Upper lobe of left lung (tissue), 6 donors: ENCODE results near the gene PHPT1. TPM values are rescaled to one million over a fixed set of nuclear protein-coding genes. Genes with fewer than 3 reads are reported as not detected.
"Not testable (repeated sequence)": the region's sequence is repeated elsewhere in the genome, so short reads cannot be mapped to it uniquely, and the experiment has no call there.

ENCODE experiments used
- ATAC-seq, 2 donors: fragments of 200-7000 bp; cut with Tn5 transposase; one replicate each; pipeline ENCODE4 v1.9.1; 2022; ENCODE audit warnings: mild to moderate bottlenecking in 2 of 2, moderate library complexity in 2 of 2; ENCODE audit not compliant: low FRiP score in 2 of 2
- DNase-seq, 2 donors: peaks; one replicate each; pipeline ENCODE4 v3.0.0-alpha.2; 2019 to 2020
- H3K27ac ChIP-seq, 4 donors: fragments of 200-600 bp; sonication (generic); one replicate each; pipeline ENCODE4 v1.5.1; 2016 to 2019
- H3K27me3 ChIP-seq, 4 donors: fragments of 200-600 bp; sonication (generic); one replicate each; pipeline ENCODE4 v1.5.1; 2017 to 2019
- H3K36me3 ChIP-seq, 4 donors: fragments of 200-600 bp; sonication (generic); one replicate each; pipeline ENCODE4 v1.5.1; 2016 to 2019
- H3K4me1 ChIP-seq, 4 donors: fragments of 200-600 bp; sonication (generic); one replicate each; pipeline ENCODE4 v1.5.1; 2018 to 2019
- H3K4me3 ChIP-seq, 4 donors: fragments of 200-600 bp; sonication (generic); one replicate each; pipeline ENCODE4 v1.5.1; 2017 to 2019; ENCODE audit warnings: mild to moderate bottlenecking in 2 of 4, moderate library complexity in 1 of 4
- H3K9me3 ChIP-seq, 4 donors: fragments of 200-600 bp; sonication (generic); one replicate each; pipeline ENCODE4 v1.5.1; 2018 to 2019
- POLR2A ChIP-seq, 4 donors: fragments of 450-650 bp; IDR thresholded peaks; one replicate each; pipeline ENCODE4 v1.5.1; 2016 to 2017; ENCODE audit warnings: antibody characterized with exemption in 4 of 4, mild to moderate bottlenecking in 2 of 4
- POLR2AphosphoS5 ChIP-seq, 2 donors: sonication (generic); formaldehyde crosslinking; IDR thresholded peaks; one replicate each; pipeline ENCODE4 v1.5.1; 2017; ENCODE audit warnings: antibody characterized with exemption in 2 of 2
- WGBS, 2 donors: methylation state at CpG; one replicate each; pipeline ENCODE4 v1.1.5; 2017 to 2018; 5-methylcytosine and 5-hydroxymethylcytosine counted together
- total RNA-seq, 6 donors: library from RNA; depleted of rRNA in 4 of 6; stranded (reverse); fragments of >200 nt in 4 of 6; gene quantifications; one replicate each; pipeline versions ENCODE4 v1.1.0 to v1.2.1, GENCODE V29; 2016 to 2021
- TF ChIP-seq, protein P1 (sequence below), 6 experiments: fragments of 450-650 bp in 4 of 6; fragments of 200-600 bp in 2 of 6; sonication (generic) in 2 of 6; IDR thresholded peaks; one replicate each; pipeline ENCODE4 v1.5.1; 2016 to 2019; ENCODE audit warnings: antibody characterized with exemption in 6 of 6
- donor health status: DM: no; HTN: no; CAD: no; lungs with moderate emphysema.
- donor health status: DM: no; HTN: yes; CAD: no; lungs with severe emphysema.

PHPT1 gene
- total RNA-seq, 6 donors from 2014 or later, result 51.3 to 135 (median 64.1) TPM

DNA sequence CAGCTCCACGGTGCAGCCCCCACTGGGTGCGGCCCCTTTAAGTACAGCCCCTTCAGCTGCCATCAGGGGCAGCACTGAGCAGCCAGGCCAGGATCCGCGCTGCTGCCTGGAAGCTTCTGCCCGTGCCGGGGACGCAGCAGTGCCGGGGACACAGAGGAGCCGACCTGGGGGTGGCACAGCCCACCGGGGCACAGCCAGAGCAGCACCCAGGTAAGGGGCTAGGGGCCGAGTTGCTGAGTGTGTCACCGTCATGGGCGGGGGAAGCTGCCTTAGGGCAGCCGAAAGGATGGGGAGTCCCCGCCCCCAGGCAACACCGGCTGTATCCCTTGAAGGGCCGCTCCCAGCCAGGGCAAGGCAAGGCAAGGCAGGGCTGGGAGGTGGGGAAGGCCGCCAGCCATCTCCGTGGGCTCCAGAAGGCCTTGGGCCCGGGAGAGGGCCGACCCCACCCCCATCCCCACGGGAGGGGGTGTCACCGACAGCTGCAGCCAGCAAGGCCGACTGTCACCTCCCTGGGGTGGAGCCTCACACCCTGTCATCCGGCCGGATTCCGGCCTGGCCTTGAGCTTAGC, 6.7 kb upstream of the PHPT1 start, which contains the start of gene AJM1:
Gene AJM1 (plus strand): TSS at position 99 of the 569 bp plus-strand sequence. CDS start 1,937 bp downstream, outside the sequence.
- H3K4me1 ChIP-seq, result peaks cover 43 to 62% (median 51%) of the 10 kb centered on the region in 4 donors
- 0 to 1% methylated on average over 8 to 20 of the region's 27 CpGs for WGBS, 2 donors

DNA sequence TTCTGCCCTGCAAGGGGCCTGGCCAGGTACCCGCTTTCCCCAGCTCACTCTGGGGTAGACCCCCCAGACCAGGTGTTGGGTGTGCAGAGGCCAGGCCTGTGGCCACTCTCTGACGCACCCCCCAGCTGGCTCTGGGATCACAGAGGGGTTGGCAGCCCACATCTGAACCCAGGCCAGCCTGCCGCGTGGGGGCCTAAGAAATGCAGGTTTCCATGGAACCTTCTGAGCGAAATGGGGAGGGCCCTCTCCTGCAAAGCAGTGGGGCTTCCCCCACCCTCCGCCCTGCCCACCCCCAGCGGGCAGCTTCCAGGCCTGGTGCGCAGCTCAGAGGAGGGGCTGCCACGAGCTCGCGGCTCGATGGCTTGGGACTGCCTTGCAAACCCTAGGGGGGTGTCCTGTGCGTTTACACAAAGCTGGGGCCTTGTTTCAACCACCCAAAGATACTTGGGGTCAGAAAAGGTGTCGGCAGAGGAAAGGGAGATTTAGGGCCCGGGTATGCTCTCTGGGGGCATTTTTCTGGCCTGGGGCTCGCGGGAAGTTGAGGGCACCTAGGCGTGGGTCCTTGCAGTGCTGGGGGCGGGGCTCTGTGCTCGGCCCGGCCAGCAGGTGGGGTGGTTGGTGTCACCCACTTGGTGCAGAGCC, 5.9 kb upstream of the PHPT1 start:
- Histone ChIP-seq H3K27me3 (peaks cover 0 to 39% (median 38%) of the 10 kb centered on the region in 4 donors), H3K4me3 (peak overlapping the region in 3 of 4 donors; percentile 39 to 55 (median 46))
- WGBS, 2 donors, result 7% methylated on average over 5 of the region's 21 CpGs; no CpG with 5 or more reads in 1 of the 2 donors

More for the DNA sequence above, 6.7 kb upstream of the PHPT1 start, which contains the start of gene AJM1:
- DNase-seq (peak; percentile 71 to 91), ATAC-seq (peak; percentile 86 to 88)
- H3K4me3 ChIP-seq, result peak within 1 kb of the TSS; percentile 39 to 55 (median 43)
- H3K27ac ChIP-seq, result peak within 1 kb of the TSS in 2 of 4 donors; percentile 4 to 20
- peaks cover 0 to 39% (median 33%) of the 10 kb centered on the region in 4 donors for H3K27me3 ChIP-seq
- peaks cover 0 to 39% (median 27%) of the 10 kb centered on the region in 4 donors for H3K36me3 ChIP-seq
- not testable (repeated sequence) for H3K9me3 ChIP-seq
- peak in 1 of 2 donors; percentile 25 for TF ChIP-seq POLR2AphosphoS5 (IDR thresholded peaks at IDR 0.05)
- TF ChIP-seq, protein P1, sequence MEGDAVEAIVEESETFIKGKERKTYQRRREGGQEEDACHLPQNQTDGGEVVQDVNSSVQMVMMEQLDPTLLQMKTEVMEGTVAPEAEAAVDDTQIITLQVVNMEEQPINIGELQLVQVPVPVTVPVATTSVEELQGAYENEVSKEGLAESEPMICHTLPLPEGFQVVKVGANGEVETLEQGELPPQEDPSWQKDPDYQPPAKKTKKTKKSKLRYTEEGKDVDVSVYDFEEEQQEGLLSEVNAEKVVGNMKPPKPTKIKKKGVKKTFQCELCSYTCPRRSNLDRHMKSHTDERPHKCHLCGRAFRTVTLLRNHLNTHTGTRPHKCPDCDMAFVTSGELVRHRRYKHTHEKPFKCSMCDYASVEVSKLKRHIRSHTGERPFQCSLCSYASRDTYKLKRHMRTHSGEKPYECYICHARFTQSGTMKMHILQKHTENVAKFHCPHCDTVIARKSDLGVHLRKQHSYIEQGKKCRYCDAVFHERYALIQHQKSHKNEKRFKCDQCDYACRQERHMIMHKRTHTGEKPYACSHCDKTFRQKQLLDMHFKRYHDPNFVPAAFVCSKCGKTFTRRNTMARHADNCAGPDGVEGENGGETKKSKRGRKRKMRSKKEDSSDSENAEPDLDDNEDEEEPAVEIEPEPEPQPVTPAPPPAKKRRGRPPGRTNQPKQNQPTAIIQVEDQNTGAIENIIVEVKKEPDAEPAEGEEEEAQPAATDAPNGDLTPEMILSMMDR (IDR thresholded peaks at IDR 0.05), result peak; percentile 84 to 91 (median 87)

DNA sequence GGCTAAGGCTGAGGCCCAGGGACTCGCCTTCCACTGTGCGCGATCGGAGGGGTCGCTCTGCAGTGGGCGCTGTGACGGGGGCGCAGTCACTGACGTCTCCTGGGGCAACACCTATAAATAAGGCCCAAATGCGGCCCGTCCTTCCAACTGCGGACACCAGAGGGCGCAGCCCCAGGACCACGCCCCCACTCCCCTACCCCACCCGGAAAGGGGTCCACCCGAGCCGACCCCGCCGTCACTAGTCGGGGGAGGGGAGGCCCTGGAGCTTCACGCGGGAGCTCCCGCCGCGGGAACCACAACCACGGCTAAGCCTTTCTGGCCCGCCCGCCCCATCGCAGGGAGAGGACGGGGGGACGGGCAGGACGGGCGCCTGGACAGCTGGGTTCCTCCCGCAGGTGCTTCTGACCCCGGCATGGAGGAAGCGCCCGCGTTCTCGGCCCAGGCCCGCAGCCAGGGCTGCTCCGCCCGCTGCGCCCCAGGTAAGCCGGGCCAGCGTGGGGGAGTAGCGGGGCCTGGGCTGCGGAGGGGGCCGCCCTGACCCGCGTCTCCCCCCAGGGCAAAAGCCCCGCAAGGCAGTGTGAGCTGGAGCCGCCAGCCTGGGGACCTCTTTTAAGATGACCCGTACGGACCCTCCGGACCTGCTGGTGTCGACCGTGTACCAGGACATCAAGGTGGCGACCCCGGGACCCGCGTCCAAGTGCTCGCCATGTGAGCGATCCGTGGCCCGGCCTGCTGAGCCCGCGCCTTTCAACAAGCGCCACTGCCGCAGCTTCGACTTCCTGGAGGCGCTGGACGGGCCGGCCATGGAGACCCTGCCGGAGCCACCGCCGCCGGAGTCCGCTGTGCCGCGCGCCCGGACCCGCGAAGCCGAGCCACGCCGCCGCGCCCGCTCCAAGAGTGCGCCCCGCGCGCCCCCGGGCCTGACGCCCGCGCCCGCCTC, 5.1 kb upstream of the PHPT1 start:
- Histone ChIP-seq H3K27me3 (peaks cover 0 to 39% (median 38%) of the 10 kb centered on the region in 4 donors), H3K36me3 (peaks cover 0 to 24% (median 17%) of the 10 kb centered on the region in 4 donors), H3K4me3 (peak overlapping the region in 1 of 4 donors; percentile 14), H3K4me1 (peaks cover 52 to 74% (median 61%) of the 10 kb centered on the region in 4 donors), H3K27ac (peak overlapping the region in 1 of 4 donors; percentile 20)
- not testable (repeated sequence) for H3K9me3 ChIP-seq, ATAC-seq
- TF ChIP-seq, protein P1 (IDR thresholded peaks at IDR 0.05), result peak; percentile 68 to 81 (median 74)
- WGBS, 2 donors, result 0 to 10% methylated on average over 9 to 64 of the region's 99 CpGs
- DNase-seq, result peak; percentile 48 to 89

More for the DNA sequence above, 5.9 kb upstream of the PHPT1 start:
- H3K36me3 ChIP-seq, result peaks cover 0 to 32% (median 23%) of the 10 kb centered on the region in 4 donors
- H3K4me1 ChIP-seq, result peaks cover 51 to 70% (median 58%) of the 10 kb centered on the region in 4 donors
- not testable (repeated sequence) for H3K9me3 ChIP-seq, ATAC-seq
- peak overlapping the region in 1 of 4 donors; percentile 20 for H3K27ac ChIP-seq
- DNase-seq, result peak in 1 of 2 donors; percentile 73

DNA sequence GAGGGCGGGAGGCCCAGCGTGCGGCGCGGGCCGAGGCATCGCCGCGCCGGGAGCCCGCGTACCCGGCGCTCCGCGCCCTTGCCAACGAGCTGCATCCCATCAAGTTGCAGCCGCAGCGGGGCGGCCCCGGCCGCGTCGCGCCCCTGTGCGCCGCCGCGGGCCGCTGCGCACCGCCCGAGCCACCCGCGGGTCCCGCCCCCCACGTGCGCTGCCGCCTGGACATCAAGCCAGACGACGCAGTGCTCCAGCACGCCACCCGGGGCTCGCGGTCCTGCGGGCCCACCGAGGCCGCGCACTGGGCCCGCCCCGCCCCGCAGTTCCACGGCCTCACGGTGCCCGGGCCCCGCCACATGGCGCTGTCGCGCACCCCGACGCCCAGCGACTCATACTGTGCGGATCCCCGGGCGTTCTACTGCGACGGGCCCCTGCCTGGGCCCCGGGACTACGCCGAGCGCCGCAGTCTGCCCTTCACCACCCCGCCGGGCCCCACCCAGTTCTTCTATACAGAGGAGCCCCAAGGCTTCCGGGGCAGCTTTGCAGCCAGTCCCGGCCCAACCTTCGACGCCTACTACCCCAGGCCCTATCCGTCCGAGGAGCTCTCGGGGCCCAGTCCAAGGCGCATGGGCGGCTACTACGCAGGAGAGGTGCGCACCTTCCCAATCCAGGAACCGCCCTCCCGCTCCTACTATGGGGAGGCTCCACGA, 4.3 kb upstream of the PHPT1 start:
- Histone ChIP-seq H3K4me3 (no peak overlapping the region), H3K9me3 (no peaks in the 10 kb centered on the region), H3K27ac (no peak overlapping the region), H3K27me3 (peaks cover 0 to 39% (median 38%) of the 10 kb centered on the region in 4 donors), H3K4me1 (peaks cover 55 to 78% (median 64%) of the 10 kb centered on the region in 4 donors), H3K36me3 (peaks cover 0 to 15% (median 8%) of the 10 kb centered on the region in 4 donors)
- TF ChIP-seq, protein P1 (IDR thresholded peaks at IDR 0.05), result no peak
- TF ChIP-seq POLR2A (IDR thresholded peaks at IDR 0.05), result no peak
- no peak for ATAC-seq
- 22% methylated on average over 49 of the region's 88 CpGs; no CpG with 5 or more reads in 1 of the 2 donors for WGBS, 2 donors
- peak in 1 of 2 donors; percentile 84 for DNase-seq
